Left ventricle myocardium inferior (tissue), 1 donor: Measurements from ENCODE around the gene FRMD4A. TPM values are rescaled to one million over a fixed set of nuclear protein-coding genes. Genes with fewer than 3 reads are reported as not detected.

ENCODE experiments used
- DNase-seq: peaks from one replicate; pipeline ENCODE4 v3.0.0-alpha.2; 2020
- H3K27ac ChIP-seq: fragments of 200-600 bp; replicated peaks from 2 replicates; pipeline ENCODE4 v1.8.0; 2021
- H3K27me3 ChIP-seq: fragments of 200-600 bp; 2 replicates; pipeline ENCODE4 v1.8.0; 2021; ENCODE audit warnings: low read depth
- H3K36me3 ChIP-seq: fragments of 200-600 bp; 2 replicates; pipeline ENCODE4 v1.8.0; 2021
- H3K4me1 ChIP-seq: fragments of 200-600 bp; 2 replicates; pipeline ENCODE4 v1.8.0; 2021
- H3K4me3 ChIP-seq: fragments of 200-600 bp; 2 replicates; pipeline ENCODE4 v1.8.0; 2021; ENCODE audit warnings: mild to moderate bottlenecking, moderate library complexity
- H3K9me3 ChIP-seq: fragments of 200-600 bp; replicated peaks from 2 replicates; pipeline ENCODE4 v1.8.0; 2021
- CTCF ChIP-seq: fragments of 200-600 bp; IDR thresholded peaks from 2 replicates; pipeline ENCODE4 v1.8.0; 2021; ENCODE audit warnings: antibody characterized with exemption, mild to moderate bottlenecking, borderline replicate concordance
- intact Hi-C: fragments of 100-400 bp; cut with micrococcal nuclease; formaldehyde crosslinking; loops from one replicate; pipeline ENCODE4 v1.11.0; 2022
- total RNA-seq: library from RNA; stranded (reverse); fragmentation: NEBNext Ultra II Directional; extraction: Animal tissue kit (Norgen Biotek cat#: 25700); gene quantifications from one replicate; pipeline ENCODE4 v1.2.1, GENCODE V29; 2021
- donor health status: DM: no; HTN: yes; CAD: no; lungs with severe emphysema.

The FRMD4A gene
- total RNA-seq, 1 donor from 2014 or later, result 26.1 TPM

- H3K9me3 ChIP-seq, result no peaks in the 10 kb centered on the region
- no peaks in the 10 kb centered on the region for H3K36me3 ChIP-seq
- intact Hi-C loops, result no loop called here
- DNase-seq, result no peak
- no peak overlapping the region for H3K4me3 ChIP-seq
- H3K27me3 ChIP-seq, result no peaks in the 10 kb centered on the region
- no peak for TF ChIP-seq CTCF
- peaks cover 62% of the 10 kb centered on the region for H3K4me1 ChIP-seq
- peak overlapping the region; percentile 84 for H3K27ac ChIP-seq
Measured at GRCh38 chr10:13853854-13854253, 476.9 kb downstream of the FRMD4A start.

- no peak for TF ChIP-seq CTCF
- H3K9me3 ChIP-seq, result no peaks in the 10 kb centered on the region
- H3K4me3 ChIP-seq, result no peak overlapping the region
- no peaks in the 10 kb centered on the region for H3K27me3 ChIP-seq
- peaks cover 62% of the 10 kb centered on the region for H3K4me1 ChIP-seq
- intact Hi-C loops, result no loop called here
- no peak for DNase-seq
- H3K36me3 ChIP-seq, result no peaks in the 10 kb centered on the region
- peak overlapping the region; percentile 84 for H3K27ac ChIP-seq
Measured at GRCh38 chr10:13852872-13853271, 477.9 kb downstream of the FRMD4A start.

- H3K27me3 ChIP-seq, result no peaks in the 10 kb centered on the region
- peak overlapping the region; percentile 84 for H3K27ac ChIP-seq
- peaks cover 63% of the 10 kb centered on the region for H3K4me1 ChIP-seq
- H3K9me3 ChIP-seq, result no peaks in the 10 kb centered on the region
- no peak overlapping the region for H3K4me3 ChIP-seq
- intact Hi-C loops, result no loop called here
- no peaks in the 10 kb centered on the region for H3K36me3 ChIP-seq
- TF ChIP-seq CTCF, result no peak
- no peak for DNase-seq
Measured at GRCh38 chr10:13851906-13852305, 478.8 kb downstream of the FRMD4A start.

DNA sequence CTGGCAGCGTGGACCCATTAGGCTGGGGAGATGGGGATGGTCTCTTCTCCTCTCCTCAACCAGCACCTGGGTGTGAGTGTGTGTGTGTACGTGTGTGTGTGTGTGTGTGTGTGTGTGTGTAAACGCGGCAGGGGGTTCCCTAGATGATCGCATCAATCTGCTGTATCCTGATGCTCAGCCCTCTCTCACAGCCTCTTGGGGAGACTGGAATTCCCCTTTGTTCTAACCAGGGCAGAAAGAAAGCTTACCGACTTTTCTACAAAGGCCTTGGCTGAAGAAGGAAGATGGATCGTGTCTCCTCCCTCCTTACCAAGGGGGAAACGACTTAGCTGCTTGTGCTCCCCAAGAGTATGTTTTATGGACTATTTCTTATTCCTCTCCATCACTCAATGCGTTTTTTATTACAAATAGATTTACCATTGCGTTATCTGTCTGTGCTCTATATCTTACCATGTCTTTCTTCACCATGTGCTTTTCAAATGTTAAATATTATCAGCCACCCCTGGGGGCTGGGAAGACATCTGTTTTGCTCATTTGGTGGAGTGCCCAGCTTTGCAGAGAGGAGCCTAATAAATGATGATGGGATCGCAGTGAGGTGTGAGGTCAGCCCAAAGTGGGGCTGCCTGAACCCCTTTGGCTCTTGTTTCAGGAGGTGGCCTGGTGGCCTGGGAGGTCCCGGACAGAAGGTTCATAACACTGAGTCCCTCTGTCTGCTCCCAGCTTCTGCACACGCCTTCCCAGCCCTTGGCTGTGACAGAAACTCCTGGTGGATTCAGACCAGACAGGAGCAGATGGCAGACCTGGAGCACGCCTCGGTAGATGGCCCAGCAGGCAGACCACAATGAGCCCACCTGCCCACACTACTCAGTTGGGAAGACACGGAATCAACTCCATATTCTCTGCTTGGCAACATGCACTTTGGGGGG, 481.9 kb downstream of the FRMD4A start:
- Histone ChIP-seq H3K4me1 (peaks cover 51% of the 10 kb centered on the region), H3K27me3 (no peaks in the 10 kb centered on the region), H3K4me3 (no peak overlapping the region), H3K27ac (no peak overlapping the region), H3K9me3 (no peaks in the 10 kb centered on the region), H3K36me3 (no peaks in the 10 kb centered on the region)
- intact Hi-C loops, result no loop called here
- DNase-seq, result no peak
- no peak for TF ChIP-seq CTCF

GRCh38 chr10:13847201-13847631, 483.5 kb downstream of the FRMD4A start:
- Histone ChIP-seq H3K4me1 (peaks cover 53% of the 10 kb centered on the region), H3K4me3 (no peak overlapping the region), H3K36me3 (no peaks in the 10 kb centered on the region), H3K27me3 (no peaks in the 10 kb centered on the region), H3K27ac (peak overlapping the region; percentile 32), H3K9me3 (no peaks in the 10 kb centered on the region)
- no peak for DNase-seq
- no peak for TF ChIP-seq CTCF
- intact Hi-C loops, result no loop called here
